Fibroblast of the conjunctiva (primary cell): ENCODE measurements around the gene ZIC5.

ENCODE experiments used
- DNase-seq: peaks from one replicate; pipeline ENCODE4 v3.0.0-alpha.2; 2010; ENCODE audit warnings: low read depth

ZIC5 gene

DNA sequence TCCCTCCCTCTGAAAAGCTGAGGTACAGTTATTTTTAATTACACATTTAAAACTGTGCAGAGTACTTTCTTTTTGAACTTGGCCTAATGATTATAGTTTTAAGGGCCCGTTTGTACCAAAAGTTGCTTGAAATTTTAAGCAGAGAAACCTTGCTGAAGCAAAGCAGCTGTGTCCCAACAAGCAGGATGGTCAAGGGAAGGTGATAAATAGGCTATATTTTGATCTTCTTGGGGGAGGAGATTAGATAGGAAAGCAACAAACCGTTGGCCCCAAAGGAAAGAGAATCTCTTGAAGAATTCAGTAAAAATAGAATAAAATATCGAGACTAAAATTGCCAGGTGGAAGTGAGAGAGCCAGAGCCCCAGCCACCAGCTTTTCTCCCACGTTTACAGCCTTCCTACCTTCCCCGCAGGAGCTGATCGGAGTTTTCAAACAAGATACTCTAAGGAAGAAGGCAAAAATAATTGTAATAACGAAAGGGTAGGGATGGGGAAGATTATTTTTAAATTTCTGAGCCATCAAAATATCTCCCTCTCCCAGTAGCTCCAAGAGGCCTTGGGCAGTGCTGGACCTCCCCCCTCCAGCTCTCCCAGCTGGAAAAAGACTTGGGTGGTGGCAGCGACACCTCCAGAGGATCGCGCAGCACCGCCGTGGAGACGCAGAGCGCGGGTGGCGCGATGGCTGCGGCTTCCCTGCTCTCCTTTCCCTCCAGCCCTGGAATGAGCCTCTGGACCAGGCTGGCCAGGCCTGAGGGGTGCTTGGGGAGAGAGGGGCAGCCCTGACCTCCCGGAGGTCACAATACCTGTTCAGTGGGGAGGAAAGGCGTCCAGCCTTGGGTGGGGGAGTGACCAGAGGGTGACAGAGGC lies 15.8 kb upstream of the ZIC5 start:
- DNase-seq = no peak

DNA sequence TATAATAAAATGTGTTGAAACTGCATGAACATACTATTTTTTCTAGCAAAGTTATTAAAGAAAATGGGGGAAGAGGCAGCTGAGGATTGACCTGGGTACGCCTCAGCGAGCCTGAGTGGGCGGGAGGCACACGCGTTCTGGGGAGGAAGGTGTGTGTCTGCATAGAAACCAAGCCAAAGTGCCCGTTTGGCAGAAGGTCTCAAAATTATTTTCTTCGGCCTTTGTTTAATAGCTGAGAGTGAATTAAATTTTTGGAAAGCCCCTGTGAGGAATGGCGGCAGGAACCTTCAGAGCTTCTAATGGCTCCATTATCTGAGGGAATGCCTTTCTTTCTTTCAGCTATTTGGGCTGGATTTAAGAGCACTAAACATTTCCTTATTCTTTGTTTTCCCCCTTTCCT lies 15.2 kb upstream of the ZIC5 start:
- DNase-seq = no peak

- DNase-seq = no peak
These were observed 14.4 kb upstream of the ZIC5 start for GRCh38 chr13:99985886-99986527.

- no peak for DNase-seq
These were observed 13.8 kb upstream of the ZIC5 start for GRCh38 chr13:99985241-99985874.

DNA sequence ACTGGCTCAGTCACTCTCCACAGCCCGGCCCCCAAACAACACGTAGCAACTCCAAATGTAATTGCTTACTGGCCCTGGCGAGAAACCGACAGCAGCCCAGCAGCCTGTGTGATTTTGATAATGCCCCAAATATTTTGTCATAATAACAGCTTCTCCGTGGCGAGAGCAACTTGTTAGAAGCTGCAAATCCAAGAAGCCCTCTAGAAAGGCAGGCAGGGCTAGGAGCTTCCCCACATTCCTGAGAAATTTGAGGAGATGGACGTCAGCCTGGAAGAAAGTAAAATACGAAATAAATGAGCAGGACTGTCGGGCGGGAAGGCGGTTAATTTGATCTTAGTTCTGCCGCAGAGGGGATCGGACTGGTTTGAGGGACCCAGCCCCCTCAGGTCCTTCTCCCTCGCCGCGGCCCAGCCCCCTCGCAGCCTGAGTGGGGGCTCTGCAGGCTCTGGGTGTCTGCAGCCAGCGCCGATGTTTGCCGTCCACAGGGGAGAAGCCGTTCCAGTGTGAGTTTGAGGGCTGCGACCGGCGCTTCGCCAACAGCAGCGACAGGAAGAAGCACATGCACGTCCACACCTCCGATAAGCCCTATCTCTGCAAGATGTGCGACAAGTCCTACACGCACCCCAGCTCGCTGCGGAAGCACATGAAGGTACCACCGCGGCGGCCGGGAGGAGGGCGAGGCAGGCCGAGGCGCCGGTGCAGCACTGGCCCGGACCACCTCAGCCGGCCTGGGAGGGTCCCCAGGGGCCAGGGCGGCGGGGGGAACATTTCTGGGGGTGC lies 13.1 kb upstream of the ZIC5 start:
- no peak for DNase-seq

DNA sequence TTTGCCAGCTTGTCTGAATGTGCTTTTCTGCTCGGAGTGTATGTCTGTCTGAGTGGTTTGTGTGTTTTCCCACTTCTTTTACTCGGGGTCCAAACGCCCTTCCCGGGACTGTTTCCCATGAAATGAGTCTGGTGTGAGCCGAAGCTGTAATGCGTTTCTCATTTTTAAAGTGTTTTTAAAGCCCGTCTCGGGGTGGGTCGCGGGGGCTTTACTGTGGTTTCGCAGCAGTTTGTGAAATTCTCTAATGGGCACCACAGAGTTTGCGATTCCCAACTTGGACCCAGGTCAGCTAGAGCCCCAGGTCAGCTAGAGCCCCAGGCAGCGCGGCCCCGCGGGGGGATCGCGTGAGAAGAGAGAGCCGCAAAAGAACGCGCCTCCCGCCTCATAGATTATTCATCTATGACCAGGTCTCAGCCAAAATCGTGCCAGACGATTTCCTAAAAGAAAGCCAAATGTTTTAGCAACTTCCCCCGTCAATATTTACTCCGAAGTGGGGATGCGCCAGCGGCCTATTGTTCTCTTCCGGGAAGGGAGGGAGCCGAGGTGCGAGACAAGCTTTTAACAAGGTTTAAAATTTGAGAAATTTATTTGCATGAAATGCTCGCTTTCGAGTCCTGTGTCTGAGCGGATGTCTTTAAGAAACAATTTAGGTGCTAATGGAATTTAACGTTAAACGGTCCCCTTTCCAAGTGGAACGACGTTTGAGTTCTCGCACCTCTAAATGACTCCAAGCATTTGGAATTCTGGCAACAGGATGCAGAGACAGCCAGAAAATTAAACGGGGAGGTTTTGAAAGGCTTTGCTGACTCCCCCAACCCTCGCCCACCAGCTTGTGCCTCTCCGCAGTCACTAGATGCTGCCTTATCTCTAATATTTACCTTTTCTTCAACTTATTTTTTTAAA lies 12.2 kb upstream of the ZIC5 start:
- DNase-seq = no peak

GRCh38 chr13:99982731-99983498 lies 11.3 kb upstream of the ZIC5 start:
- no peak for DNase-seq

- no peak for DNase-seq
These were observed 10.6 kb upstream of the ZIC5 start for GRCh38 chr13:99982036-99982730.

- DNase-seq = no peak
These were observed 10.1 kb upstream of the ZIC5 start, which contains the start of gene ZIC2 for GRCh38 chr13:99981735-99982035. TSS of gene ZIC2 (plus strand) at chr13:99981784. CDS start at chr13:99982065, 281 bp downstream.

DNA sequence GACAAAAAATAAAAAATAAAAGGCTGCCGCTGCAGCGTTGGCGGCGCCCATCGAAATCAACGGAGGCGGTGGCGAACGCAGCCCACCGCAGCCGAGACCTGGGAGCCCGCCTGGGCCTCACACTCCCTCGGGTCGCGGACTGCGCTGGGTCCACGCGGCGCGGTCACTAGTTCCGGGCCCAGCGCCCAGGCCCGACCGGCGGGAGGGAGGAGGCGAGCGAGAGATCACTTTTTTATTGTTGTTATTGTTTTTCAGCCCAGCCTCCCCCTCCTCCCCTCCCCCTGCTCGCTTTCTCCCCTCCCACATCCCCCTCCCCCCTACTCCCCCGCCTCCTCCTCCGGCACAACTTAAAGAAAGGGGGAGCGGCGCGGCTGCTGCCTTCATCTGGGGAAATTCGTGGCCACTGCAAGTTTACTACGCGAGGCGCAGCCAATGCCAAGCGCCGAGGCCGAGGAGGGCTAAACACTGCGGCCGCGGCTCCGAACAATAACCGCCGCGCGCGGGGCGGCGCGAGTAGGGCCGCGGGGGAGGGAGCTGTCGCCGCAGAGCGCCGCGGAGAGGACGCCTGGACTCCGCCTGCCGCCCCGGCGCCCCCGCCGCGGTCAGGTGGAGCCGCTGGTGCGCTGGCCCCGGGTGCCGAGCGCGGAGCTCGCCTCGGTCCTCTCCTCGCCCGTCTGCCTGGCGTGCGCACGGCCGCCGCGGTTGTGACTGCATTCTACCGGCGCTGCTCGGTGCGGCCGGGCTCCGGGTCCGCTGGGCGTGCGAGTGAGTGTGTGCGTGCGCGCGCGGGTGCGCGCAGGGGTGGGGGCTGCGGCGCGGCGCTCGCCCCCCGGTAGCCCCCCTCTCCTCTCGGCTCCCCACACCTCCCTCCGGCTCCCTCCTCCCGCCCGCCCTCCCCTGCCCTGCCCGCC lies 9.5 kb upstream of the ZIC5 start:
- peak; percentile 35 for DNase-seq

GRCh38 chr13:99980201-99980823 lies 8.7 kb upstream of the ZIC5 start:
- peak; percentile 31 for DNase-seq

GRCh38 chr13:99979453-99980200 lies 8.1 kb upstream of the ZIC5 start:
- no peak for DNase-seq

DNA sequence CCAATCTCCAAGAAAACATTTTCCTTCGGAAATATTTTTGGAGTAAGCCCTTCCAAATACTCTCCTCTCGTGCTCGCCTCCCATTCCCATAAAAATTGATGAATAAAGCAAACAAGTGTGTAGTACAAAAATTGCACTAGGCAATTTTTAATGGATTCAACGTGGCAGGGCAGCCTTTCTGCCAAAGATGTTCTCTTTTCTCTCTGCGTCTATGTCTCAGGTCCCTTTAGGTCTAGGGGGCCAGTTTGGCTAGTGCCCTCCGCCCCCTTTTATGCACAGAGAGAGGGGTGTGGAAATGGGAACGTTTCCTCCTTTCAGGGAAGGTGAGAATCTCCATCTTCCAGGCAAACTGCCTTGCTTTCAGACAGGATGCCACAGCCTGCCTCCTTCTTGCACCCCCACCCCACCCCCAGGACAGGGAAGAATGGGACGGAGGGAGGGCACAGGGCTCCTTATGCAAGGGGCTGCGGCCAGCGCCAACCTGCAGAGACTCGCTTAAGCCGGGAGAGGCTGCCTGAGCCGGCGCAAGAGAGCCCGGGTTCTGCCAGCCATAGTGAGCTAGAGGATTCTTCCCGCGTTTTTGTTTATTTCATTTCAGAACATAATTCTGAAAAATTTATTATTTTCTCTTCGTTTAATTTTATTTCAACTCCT lies 7.4 kb upstream of the ZIC5 start:
- no peak for DNase-seq

GRCh38 chr13:99977912-99978798 lies 6.6 kb upstream of the ZIC5 start:
- no peak for DNase-seq

GRCh38 chr13:99977334-99977911 lies 5.9 kb upstream of the ZIC5 start:
- DNase-seq = no peak

DNA sequence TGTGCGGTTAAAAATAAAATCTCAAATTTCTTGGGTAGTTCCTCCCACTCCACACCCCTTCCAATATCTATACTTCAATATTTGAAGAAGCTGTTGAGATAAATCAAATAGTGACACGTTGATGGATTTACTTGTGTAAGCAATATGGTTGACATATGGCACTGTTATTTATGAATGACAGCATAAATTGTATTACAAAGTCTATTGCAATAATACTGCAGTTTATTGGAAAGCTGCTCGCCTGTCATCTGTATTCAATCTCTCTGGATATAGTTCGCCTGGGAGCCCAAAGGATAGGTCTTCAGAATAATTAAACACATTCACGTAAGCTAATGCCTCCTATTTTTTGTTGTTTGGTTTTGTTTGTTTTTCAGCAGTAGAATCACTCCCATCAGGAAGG lies 5.0 kb upstream of the ZIC5 start:
- no peak for DNase-seq
